ENCODE data around the gene RAB40B. TPM values are rescaled to one million over a fixed set of nuclear protein-coding genes. Genes with fewer than 3 reads are reported as not detected.

The RAB40B gene
- total RNA-seq, 4 donors from 2014 or later: 19.0 to 52.7 (median 24.4) TPM

- in situ Hi-C loops (cut with MboI; ENCODE audit: low sequenced_read_pairs in 4 of 4) (no loop called here), intact Hi-C loops (cut with DNase I; ENCODE audit: low total_unique reads) (no loop called here)
- TF ChIP-seq POLR2A (IDR thresholded peaks at IDR 0.05): no peak
- TF ChIP-seq CTCF (IDR thresholded peaks at IDR 0.05 in 4 of 5, conservative IDR thresholded peaks at IDR 0.05 in 1 of 5): no peak
- Histone ChIP-seq H3K27me3 (no peaks in the 10 kb centered on the region), H3K9me3 (no peaks in the 10 kb centered on the region), H3K4me3 (no peak overlapping the region), H3K27ac (no peak overlapping the region), H3K4me1 (peaks cover 0 to 9% of the 10 kb centered on the region in 2 donors), H3K36me3 (no peaks in the 10 kb centered on the region)
- DNase-seq: no peak
- no peak for ATAC-seq
Observed at GRCh38 chr17:82705756-82706155, 7.3 kb upstream of the RAB40B start.

DNA sequence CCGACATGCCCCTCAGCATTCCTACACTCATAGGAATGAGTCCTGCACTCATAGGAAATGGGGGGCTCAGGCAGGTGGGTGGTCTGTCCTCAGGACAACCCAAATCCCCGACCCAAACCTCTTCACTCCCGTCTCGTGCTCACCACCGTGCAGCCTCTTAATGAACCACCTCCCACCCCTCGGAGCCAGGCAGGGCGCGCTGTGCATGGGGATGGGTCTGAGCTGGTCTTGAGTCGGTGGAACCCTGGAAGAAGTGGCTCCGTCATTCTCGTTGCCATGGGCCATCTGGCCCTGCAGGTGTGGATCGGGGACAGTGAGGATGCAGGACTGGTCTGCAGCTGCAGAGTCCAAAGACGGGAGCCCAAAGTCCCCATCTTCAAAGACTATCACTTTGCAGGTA is 6.4 kb upstream of the RAB40B start:
- intact Hi-C loops (cut with DNase I; ENCODE audit: low total_unique reads): no loop called here
- DNase-seq: no peak
- Histone ChIP-seq H3K9me3 (no peaks in the 10 kb centered on the region), H3K4me1 (peaks cover 0 to 9% of the 10 kb centered on the region in 2 donors), H3K36me3 (no peaks in the 10 kb centered on the region), H3K4me3 (no peak overlapping the region), H3K27me3 (no peaks in the 10 kb centered on the region), H3K27ac (no peak overlapping the region)
- no peak for ATAC-seq
- in situ Hi-C loops (cut with MboI; ENCODE audit: low sequenced_read_pairs in 4 of 4): no loop called here
- no peak for TF ChIP-seq CTCF (IDR thresholded peaks at IDR 0.05 in 4 of 5, conservative IDR thresholded peaks at IDR 0.05 in 1 of 5)
- TF ChIP-seq POLR2A (IDR thresholded peaks at IDR 0.05): no peak

GRCh38 chr17:82703935-82704865 is 5.7 kb upstream of the RAB40B start:
- H3K9me3 ChIP-seq: no peaks in the 10 kb centered on the region
- H3K4me3 ChIP-seq: no peak overlapping the region
- H3K36me3 ChIP-seq: no peaks in the 10 kb centered on the region
- DNase-seq (no peak), ATAC-seq (no peak)
- H3K27me3 ChIP-seq: no peaks in the 10 kb centered on the region
- H3K27ac ChIP-seq: no peak overlapping the region
- in situ Hi-C loops (cut with MboI; ENCODE audit: low sequenced_read_pairs in 4 of 4) (no loop called here), intact Hi-C loops (cut with DNase I; ENCODE audit: low total_unique reads) (no loop called here)
- peaks cover 6 to 14% of the 10 kb centered on the region in 2 donors for H3K4me1 ChIP-seq
- TF ChIP-seq POLR2A (IDR thresholded peaks at IDR 0.05) (no peak), CTCF (IDR thresholded peaks at IDR 0.05 in 4 of 5, conservative IDR thresholded peaks at IDR 0.05 in 1 of 5) (no peak)

DNA sequence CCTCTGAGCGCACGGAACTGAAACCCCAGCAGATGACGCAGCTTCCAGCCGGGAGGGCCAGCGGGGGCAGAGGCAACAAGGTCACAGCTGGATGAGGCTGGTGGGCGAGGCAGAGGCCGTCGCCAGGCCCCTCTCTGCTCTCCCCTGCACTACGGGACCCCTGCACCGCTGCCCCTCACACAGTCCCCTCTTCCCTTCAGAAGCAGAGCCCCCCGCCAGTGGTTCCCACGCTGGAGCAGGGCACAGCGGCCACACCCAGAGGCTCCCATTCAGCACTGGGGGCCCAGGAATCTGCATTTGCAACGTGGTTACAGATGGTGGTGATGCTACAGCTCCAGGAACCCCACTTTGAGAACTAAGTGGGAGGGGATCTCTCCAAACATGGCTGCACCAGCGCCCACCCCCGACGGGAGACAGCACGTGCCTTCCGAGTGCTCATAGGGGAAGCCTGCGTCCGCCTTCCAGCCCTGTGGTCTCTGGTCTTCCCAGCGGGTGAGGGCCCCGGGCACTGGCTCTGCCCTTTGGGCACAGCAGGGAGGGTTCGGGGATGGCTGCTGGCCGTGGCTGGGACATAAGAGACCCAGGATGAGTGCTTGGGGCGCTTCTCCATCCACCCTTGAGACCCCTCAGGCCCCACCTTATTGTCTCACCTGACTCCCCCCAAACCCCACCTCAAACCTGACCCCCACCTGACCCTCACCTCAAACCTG is 4.7 kb upstream of the RAB40B start:
- intact Hi-C loops (cut with DNase I; ENCODE audit: low total_unique reads): no loop called here
- no peaks in the 10 kb centered on the region for H3K9me3 ChIP-seq
- in situ Hi-C loops (cut with MboI; ENCODE audit: low sequenced_read_pairs in 4 of 4): no loop called here
- no peak overlapping the region for H3K27ac ChIP-seq
- H3K4me1 ChIP-seq: peaks cover 9 to 15% of the 10 kb centered on the region in 2 donors
- DNase-seq: no peak
- no peaks in the 10 kb centered on the region for H3K36me3 ChIP-seq
- no peak overlapping the region for H3K4me3 ChIP-seq
- ATAC-seq: no peak
- H3K27me3 ChIP-seq: no peaks in the 10 kb centered on the region
- TF ChIP-seq POLR2A (IDR thresholded peaks at IDR 0.05) (no peak), CTCF (IDR thresholded peaks at IDR 0.05 in 4 of 5, conservative IDR thresholded peaks at IDR 0.05 in 1 of 5) (no peak)

Measured in gastrocnemius medialis (tissue), 4 donors.